Neural cell (in vitro differentiated cells): Measurements from ENCODE around the gene NRP2. TPM values are rescaled to one million over a fixed set of nuclear protein-coding genes. Genes with fewer than 3 reads are reported as not detected.

Source experiments
- H2AFZ ChIP-seq: fragments of 200-600, 300-800 bp; sonication (generic), shearing (Covaris generic); 2 replicates; pipeline ENCODE4 v1.6.0; 2014; ENCODE audit warnings: low read depth, mild to moderate bottlenecking, antibody characterized with exemption, low read length, moderate library complexity
- H3F3A ChIP-seq: fragments of 200-600 bp; shearing (Covaris generic); 2 replicates; pipeline ENCODE4 v1.6.1; 2016; ENCODE audit warnings: mild to moderate bottlenecking, moderate library complexity, mixed read lengths, antibody characterized with exemption, low read length; ENCODE audit not compliant: insufficient read depth, poor library complexity, severe bottlenecking
- H3K27ac ChIP-seq: fragments of 200-600, 300-800 bp; sonication (generic), shearing (Covaris generic); 2 replicates; pipeline ENCODE4 v1.5.1; 2014; ENCODE audit warnings: mild to moderate bottlenecking, low read length, moderate library complexity
- H3K27me3 ChIP-seq: fragments of 300-800, 200-600 bp; sonication (generic), shearing (Covaris generic); 2 replicates; pipeline ENCODE4 v1.6.0; 2014; ENCODE audit warnings: mild to moderate bottlenecking, low read depth, low read length, moderate library complexity; ENCODE audit not compliant: insufficient read depth
- H3K36me3 ChIP-seq: fragments of 300-800, 200-600 bp; sonication (generic), shearing (Covaris generic); 2 replicates; pipeline ENCODE4 v1.5.1; 2014; ENCODE audit warnings: mild to moderate bottlenecking, antibody characterized with exemption, low read length, moderate library complexity; ENCODE audit not compliant: insufficient read depth
- H3K4me2 ChIP-seq: fragments of 300-800, 200-600 bp; sonication (generic), shearing (Covaris generic); 2 replicates; pipeline ENCODE4 v1.6.0; 2014; ENCODE audit warnings: mild to moderate bottlenecking, low read length
- H3K4me3 ChIP-seq: fragments of 300-800, 200-600 bp; sonication (generic), shearing (Covaris generic); 2 replicates; pipeline ENCODE4 v1.5.1; 2014; ENCODE audit warnings: mild to moderate bottlenecking, low read length, moderate library complexity
- H3K79me2 ChIP-seq: fragments of 200-600 bp; shearing (Covaris generic); replicated peaks from 2 replicates; pipeline ENCODE4 v1.6.0; 2014; ENCODE audit warnings: mild to moderate bottlenecking, low read length, moderate library complexity; ENCODE audit not compliant: insufficient read depth
- H3K9ac ChIP-seq: fragments of 300-800, 200-600 bp; sonication (generic), shearing (Covaris generic); 2 replicates; pipeline ENCODE4 v1.6.1; 2016; ENCODE audit warnings: mild to moderate bottlenecking, low read length, mixed read lengths
- H3K9me2 ChIP-seq: fragments of 200-600 bp; shearing (Covaris generic); 2 replicates; pipeline ENCODE4 v1.6.1; 2016; ENCODE audit warnings: mild to moderate bottlenecking, low read length, mixed read lengths; ENCODE audit not compliant: insufficient read depth
- H3K9me3 ChIP-seq: fragments of 200-600, 300-800 bp; sonication (generic), shearing (Covaris generic); 2 replicates; pipeline ENCODE4 v1.6.1; 2016; ENCODE audit warnings: mild to moderate bottlenecking, mixed run types, low read length, moderate library complexity, mixed read lengths
- H4K20me1 ChIP-seq: fragments of 200-600 bp; shearing (Covaris generic); 2 replicates; pipeline ENCODE4 v1.6.1; 2016; ENCODE audit warnings: mild to moderate bottlenecking, mixed run types; ENCODE audit not compliant: insufficient read depth
- EP300 ChIP-seq: fragments of 450-650 bp; conservative IDR thresholded peaks from 2 replicates; pipeline ENCODE4 v1.6.1; 2014; ENCODE audit warnings: antibody characterized with exemption, mild to moderate bottlenecking, moderate library complexity; ENCODE audit not compliant: poor library complexity, severe bottlenecking
- EZH2 ChIP-seq: fragments of 200-600, 300-800 bp; shearing (Covaris generic), sonication (generic); IDR thresholded peaks from 2 replicates; pipeline ENCODE4 v1.6.1; 2014; ENCODE audit warnings: antibody characterized with exemption, low read length, borderline replicate concordance, mild to moderate bottlenecking; ENCODE audit not compliant: insufficient read depth, poor library complexity, severe bottlenecking
- MXI1 ChIP-seq: fragments of 450-650 bp; conservative IDR thresholded peaks from 2 replicates; pipeline ENCODE4 v1.6.1; 2014; ENCODE audit warnings: antibody characterized with exemption, mild to moderate bottlenecking; ENCODE audit not compliant: poor library complexity, severe bottlenecking
- POLR2AphosphoS5 ChIP-seq: IDR thresholded peaks from 2 replicates; pipeline ENCODE4 v1.6.1; 2012
- RAD21 ChIP-seq: fragments of 450-650 bp; conservative IDR thresholded peaks from 2 replicates; pipeline ENCODE4 v1.6.1; 2014; ENCODE audit warnings: antibody characterized with exemption, mild to moderate bottlenecking, moderate library complexity
- SMC3 ChIP-seq: fragments of 450-650 bp; conservative IDR thresholded peaks from 2 replicates; pipeline ENCODE4 v1.6.1; 2014; ENCODE audit warnings: antibody characterized with exemption, mild to moderate bottlenecking, moderate library complexity; ENCODE audit not compliant: poor library complexity
- TAF1 ChIP-seq: IDR thresholded peaks from 2 replicates; pipeline ENCODE4 v1.6.1; 2012; ENCODE audit warnings: low read depth
- polyA plus RNA-seq: library from polyadenylated mRNA; depleted of rRNA; stranded (reverse); fragments of >200 nt; gene quantifications from 2 replicates; pipeline ENCODE4 v1.2.3, GENCODE V29; 2014
- TF ChIP-seq, protein P1 (sequence below): IDR thresholded peaks from 2 replicates; pipeline ENCODE4 v1.6.1; 2012; ENCODE audit warnings: borderline replicate concordance
- TF ChIP-seq, protein P2 (sequence below): fragments of 450-650 bp; IDR thresholded peaks from 2 replicates; pipeline ENCODE4 v1.5.1; 2014; ENCODE audit warnings: antibody characterized with exemption, mild to moderate bottlenecking, moderate library complexity; ENCODE audit not compliant: poor library complexity, severe bottlenecking

The NRP2 gene
- polyA plus RNA-seq, 1 donor from 2014 or later = 30.2 TPM

DNA sequence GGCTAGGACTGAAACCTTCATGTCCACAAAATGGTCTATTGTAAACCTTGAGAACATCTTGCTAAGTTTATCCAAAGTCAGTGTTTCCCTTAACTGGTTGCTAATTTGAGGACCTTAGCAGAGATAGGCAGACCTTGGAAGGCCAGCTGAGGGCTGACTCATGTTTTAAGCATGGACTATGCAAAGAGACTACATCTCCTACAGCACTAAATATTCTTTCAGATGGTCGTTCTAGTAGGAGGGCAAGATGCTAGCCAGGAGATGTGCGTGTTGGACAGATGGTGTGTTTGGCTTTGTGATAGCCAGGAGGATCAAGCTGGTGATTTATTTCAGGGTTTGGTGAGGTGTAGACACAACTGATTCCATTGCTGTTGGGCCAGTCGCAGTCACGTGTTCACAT is 75.8 kb downstream of the NRP2 start:
- H3K9me3 ChIP-seq = no peaks in the 10 kb centered on the region
- TF ChIP-seq POLR2AphosphoS5 = no peak
- no peak for TF ChIP-seq TAF1
- TF ChIP-seq SMC3 = no peak
- no peak for TF ChIP-seq EP300
- no peak for TF ChIP-seq MXI1
- TF ChIP-seq, protein P1, sequence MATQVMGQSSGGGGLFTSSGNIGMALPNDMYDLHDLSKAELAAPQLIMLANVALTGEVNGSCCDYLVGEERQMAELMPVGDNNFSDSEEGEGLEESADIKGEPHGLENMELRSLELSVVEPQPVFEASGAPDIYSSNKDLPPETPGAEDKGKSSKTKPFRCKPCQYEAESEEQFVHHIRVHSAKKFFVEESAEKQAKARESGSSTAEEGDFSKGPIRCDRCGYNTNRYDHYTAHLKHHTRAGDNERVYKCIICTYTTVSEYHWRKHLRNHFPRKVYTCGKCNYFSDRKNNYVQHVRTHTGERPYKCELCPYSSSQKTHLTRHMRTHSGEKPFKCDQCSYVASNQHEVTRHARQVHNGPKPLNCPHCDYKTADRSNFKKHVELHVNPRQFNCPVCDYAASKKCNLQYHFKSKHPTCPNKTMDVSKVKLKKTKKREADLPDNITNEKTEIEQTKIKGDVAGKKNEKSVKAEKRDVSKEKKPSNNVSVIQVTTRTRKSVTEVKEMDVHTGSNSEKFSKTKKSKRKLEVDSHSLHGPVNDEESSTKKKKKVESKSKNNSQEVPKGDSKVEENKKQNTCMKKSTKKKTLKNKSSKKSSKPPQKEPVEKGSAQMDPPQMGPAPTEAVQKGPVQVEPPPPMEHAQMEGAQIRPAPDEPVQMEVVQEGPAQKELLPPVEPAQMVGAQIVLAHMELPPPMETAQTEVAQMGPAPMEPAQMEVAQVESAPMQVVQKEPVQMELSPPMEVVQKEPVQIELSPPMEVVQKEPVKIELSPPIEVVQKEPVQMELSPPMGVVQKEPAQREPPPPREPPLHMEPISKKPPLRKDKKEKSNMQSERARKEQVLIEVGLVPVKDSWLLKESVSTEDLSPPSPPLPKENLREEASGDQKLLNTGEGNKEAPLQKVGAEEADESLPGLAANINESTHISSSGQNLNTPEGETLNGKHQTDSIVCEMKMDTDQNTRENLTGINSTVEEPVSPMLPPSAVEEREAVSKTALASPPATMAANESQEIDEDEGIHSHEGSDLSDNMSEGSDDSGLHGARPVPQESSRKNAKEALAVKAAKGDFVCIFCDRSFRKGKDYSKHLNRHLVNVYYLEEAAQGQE = no peak
- TF ChIP-seq, protein P2, sequence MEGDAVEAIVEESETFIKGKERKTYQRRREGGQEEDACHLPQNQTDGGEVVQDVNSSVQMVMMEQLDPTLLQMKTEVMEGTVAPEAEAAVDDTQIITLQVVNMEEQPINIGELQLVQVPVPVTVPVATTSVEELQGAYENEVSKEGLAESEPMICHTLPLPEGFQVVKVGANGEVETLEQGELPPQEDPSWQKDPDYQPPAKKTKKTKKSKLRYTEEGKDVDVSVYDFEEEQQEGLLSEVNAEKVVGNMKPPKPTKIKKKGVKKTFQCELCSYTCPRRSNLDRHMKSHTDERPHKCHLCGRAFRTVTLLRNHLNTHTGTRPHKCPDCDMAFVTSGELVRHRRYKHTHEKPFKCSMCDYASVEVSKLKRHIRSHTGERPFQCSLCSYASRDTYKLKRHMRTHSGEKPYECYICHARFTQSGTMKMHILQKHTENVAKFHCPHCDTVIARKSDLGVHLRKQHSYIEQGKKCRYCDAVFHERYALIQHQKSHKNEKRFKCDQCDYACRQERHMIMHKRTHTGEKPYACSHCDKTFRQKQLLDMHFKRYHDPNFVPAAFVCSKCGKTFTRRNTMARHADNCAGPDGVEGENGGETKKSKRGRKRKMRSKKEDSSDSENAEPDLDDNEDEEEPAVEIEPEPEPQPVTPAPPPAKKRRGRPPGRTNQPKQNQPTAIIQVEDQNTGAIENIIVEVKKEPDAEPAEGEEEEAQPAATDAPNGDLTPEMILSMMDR = no peak
- TF ChIP-seq RAD21 = no peak
- no peak for TF ChIP-seq EZH2
- H3K36me3 ChIP-seq = no peaks in the 10 kb centered on the region
- H3K4me3 ChIP-seq = no peak overlapping the region
- H3K9ac ChIP-seq = no peak overlapping the region
- no peak overlapping the region for H3K4me2 ChIP-seq
- no peak overlapping the region for H3K27ac ChIP-seq
- peaks cover 3% of the 10 kb centered on the region for H3F3A ChIP-seq
- H3K9me2 ChIP-seq = no peaks in the 10 kb centered on the region
- no peaks in the 10 kb centered on the region for H3K27me3 ChIP-seq
- no peaks in the 10 kb centered on the region for H3K79me2 ChIP-seq
- H4K20me1 ChIP-seq = no peaks in the 10 kb centered on the region
- H2AFZ ChIP-seq = no peak overlapping the region

DNA sequence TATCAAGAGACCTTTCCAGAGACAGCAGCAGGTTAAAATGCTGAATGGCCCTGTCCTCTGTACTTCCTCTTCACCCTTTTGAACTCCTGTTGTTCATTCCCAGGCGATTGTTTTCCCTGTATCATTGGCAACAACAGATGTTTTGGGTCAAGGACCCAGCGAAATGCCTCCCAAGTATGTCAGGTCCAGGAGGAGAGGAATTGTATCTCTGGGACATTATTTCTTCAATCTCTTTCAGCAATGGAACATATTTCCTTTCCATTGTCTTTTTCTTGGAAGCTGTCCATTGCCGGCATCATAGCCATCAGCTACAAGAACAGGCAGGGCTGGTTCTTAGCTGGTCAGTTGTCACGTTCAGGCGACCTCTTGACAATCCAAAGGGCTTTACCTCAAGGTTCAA is 76.2 kb downstream of the NRP2 start:
- no peaks in the 10 kb centered on the region for H3K9me2 ChIP-seq
- no peak overlapping the region for H3K27ac ChIP-seq
- no peaks in the 10 kb centered on the region for H3K36me3 ChIP-seq
- H3K4me2 ChIP-seq = no peak overlapping the region
- no peaks in the 10 kb centered on the region for H3K9me3 ChIP-seq
- no peaks in the 10 kb centered on the region for H4K20me1 ChIP-seq
- no peak for TF ChIP-seq EZH2
- TF ChIP-seq, protein P2 = no peak
- no peak for TF ChIP-seq RAD21
- TF ChIP-seq, protein P1 = no peak
- no peak for TF ChIP-seq SMC3
- TF ChIP-seq EP300 = no peak
- no peak for TF ChIP-seq MXI1
- TF ChIP-seq POLR2AphosphoS5 = no peak
- TF ChIP-seq TAF1 = no peak
- H3F3A ChIP-seq = peaks cover 3% of the 10 kb centered on the region
- H3K9ac ChIP-seq = no peak overlapping the region
- H2AFZ ChIP-seq = no peak overlapping the region
- H3K79me2 ChIP-seq = no peaks in the 10 kb centered on the region
- no peaks in the 10 kb centered on the region for H3K27me3 ChIP-seq
- no peak overlapping the region for H3K4me3 ChIP-seq
